ENCODE results near the gene FLII.

DNA sequence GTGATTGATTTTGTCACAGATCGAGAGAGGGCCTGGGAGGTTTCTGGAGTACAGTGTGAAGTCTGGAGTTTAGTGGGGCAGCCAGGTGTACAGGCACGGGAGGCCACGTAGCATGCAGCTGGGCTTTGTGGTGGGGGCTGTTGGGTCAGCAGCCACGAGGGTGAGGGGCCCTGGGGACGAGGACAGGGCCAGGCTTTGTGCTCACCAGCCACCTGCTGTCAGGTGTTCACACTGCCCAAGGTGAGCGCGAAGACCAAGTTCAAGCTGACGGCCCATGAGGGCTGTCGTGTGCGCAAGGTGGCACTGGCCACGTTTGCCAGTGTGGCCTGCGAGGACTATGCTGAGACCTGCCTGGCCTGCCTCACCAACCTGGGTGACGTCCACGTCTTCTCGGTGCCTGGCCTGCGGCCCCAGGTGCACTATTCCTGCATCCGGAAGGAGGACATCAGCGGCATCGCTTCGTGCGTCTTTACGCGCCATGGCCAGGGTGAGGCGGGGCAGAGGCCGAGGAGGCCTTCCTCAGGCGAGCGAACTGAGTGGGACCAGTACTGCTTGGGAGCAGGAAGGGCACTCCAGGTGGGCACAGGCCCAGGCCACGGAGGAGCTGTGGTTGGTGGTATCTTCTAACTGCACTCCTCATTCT, 17.2 kb downstream of the FLII start:
- TF ChIP-seq EZH2 (IDR thresholded peaks at IDR 0.05; ENCODE audit: low read length, missing control alignments) = no peak
- TF ChIP-seq, protein P1, sequence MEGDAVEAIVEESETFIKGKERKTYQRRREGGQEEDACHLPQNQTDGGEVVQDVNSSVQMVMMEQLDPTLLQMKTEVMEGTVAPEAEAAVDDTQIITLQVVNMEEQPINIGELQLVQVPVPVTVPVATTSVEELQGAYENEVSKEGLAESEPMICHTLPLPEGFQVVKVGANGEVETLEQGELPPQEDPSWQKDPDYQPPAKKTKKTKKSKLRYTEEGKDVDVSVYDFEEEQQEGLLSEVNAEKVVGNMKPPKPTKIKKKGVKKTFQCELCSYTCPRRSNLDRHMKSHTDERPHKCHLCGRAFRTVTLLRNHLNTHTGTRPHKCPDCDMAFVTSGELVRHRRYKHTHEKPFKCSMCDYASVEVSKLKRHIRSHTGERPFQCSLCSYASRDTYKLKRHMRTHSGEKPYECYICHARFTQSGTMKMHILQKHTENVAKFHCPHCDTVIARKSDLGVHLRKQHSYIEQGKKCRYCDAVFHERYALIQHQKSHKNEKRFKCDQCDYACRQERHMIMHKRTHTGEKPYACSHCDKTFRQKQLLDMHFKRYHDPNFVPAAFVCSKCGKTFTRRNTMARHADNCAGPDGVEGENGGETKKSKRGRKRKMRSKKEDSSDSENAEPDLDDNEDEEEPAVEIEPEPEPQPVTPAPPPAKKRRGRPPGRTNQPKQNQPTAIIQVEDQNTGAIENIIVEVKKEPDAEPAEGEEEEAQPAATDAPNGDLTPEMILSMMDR (conservative IDR thresholded peaks at IDR 0.05 in 1 of 2, IDR thresholded peaks at IDR 0.05 in 1 of 2; ENCODE audit: low read depth in 1 of 2, low read length in 2 of 2) = no peak

Measured in fibroblast of lung (primary cell).